A549 (cell line): ENCODE data around the gene GYS2.

Experiments
- BHLHE40 ChIP-seq: IDR thresholded peaks from 2 replicates; pipeline ENCODE4 v1.6.1; 2012; ENCODE audit warnings: low read depth, low read length, inconsistent platforms
- CHD4 ChIP-seq: fragments of 200-600 bp; sonication (generic); IDR thresholded peaks from 2 replicates; pipeline ENCODE4 v1.6.1; 2016; ENCODE audit warnings: antibody characterized with exemption, mild to moderate bottlenecking, borderline replicate concordance
- NR3C1 ChIP-seq: fragments of >200 bp; sonication (Bioruptor Twin); formaldehyde crosslinking; IDR thresholded peaks from 3 replicates; pipeline ENCODE4 v1.6.1; 2017
- RFX5 ChIP-seq: fragments of 450-650 bp; IDR thresholded peaks from 2 replicates; pipeline ENCODE4 v1.7.1; 2014; ENCODE audit warnings: antibody characterized with exemption, mild to moderate bottlenecking, moderate library complexity
- TF ChIP-seq, protein P1 (sequence below): IDR thresholded peaks from 2 replicates; pipeline ENCODE4 v1.6.1; 2012; ENCODE audit warnings: low read depth, borderline replicate concordance
- TF ChIP-seq, protein P2 (sequence below): fragments of >200 bp; sonication (Bioruptor Twin); formaldehyde crosslinking; IDR thresholded peaks from 3 replicates; pipeline ENCODE4 v1.5.1; 2016
- TF ChIP-seq, protein P3 (sequence below): fragments of >200 bp; sonication (Bioruptor Twin); formaldehyde crosslinking; IDR thresholded peaks from 3 replicates; pipeline ENCODE4 v1.6.1; 2016

DNA sequence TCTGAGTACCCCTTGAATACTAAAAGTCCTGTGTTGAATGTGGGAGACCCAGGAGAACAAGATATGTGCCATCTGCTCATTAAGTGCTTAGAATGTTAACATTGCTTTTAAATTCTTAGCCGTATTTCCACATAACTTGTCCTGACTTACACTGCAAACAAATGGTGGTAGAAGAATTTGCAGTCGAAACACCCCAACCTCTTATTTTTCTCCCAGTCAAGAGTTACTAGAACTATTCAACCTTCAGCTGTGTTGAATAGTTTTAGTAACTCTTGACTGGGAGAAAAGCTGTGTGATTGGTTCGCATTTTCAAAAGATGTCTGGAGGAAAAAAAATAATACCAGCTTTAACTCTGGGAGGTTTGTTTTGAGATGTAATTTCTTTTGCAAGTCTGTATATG, 86.2 kb downstream of the GYS2 start:
- no peak for TF ChIP-seq NR3C1
- TF ChIP-seq, protein P1, sequence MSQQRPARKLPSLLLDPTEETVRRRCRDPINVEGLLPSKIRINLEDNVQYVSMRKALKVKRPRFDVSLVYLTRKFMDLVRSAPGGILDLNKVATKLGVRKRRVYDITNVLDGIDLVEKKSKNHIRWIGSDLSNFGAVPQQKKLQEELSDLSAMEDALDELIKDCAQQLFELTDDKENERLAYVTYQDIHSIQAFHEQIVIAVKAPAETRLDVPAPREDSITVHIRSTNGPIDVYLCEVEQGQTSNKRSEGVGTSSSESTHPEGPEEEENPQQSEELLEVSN, result no peak
- TF ChIP-seq, protein P2, sequence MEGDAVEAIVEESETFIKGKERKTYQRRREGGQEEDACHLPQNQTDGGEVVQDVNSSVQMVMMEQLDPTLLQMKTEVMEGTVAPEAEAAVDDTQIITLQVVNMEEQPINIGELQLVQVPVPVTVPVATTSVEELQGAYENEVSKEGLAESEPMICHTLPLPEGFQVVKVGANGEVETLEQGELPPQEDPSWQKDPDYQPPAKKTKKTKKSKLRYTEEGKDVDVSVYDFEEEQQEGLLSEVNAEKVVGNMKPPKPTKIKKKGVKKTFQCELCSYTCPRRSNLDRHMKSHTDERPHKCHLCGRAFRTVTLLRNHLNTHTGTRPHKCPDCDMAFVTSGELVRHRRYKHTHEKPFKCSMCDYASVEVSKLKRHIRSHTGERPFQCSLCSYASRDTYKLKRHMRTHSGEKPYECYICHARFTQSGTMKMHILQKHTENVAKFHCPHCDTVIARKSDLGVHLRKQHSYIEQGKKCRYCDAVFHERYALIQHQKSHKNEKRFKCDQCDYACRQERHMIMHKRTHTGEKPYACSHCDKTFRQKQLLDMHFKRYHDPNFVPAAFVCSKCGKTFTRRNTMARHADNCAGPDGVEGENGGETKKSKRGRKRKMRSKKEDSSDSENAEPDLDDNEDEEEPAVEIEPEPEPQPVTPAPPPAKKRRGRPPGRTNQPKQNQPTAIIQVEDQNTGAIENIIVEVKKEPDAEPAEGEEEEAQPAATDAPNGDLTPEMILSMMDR, result no peak
- TF ChIP-seq RFX5, result no peak
- TF ChIP-seq BHLHE40, result no peak
- no peak for TF ChIP-seq CHD4
- TF ChIP-seq, protein P3, sequence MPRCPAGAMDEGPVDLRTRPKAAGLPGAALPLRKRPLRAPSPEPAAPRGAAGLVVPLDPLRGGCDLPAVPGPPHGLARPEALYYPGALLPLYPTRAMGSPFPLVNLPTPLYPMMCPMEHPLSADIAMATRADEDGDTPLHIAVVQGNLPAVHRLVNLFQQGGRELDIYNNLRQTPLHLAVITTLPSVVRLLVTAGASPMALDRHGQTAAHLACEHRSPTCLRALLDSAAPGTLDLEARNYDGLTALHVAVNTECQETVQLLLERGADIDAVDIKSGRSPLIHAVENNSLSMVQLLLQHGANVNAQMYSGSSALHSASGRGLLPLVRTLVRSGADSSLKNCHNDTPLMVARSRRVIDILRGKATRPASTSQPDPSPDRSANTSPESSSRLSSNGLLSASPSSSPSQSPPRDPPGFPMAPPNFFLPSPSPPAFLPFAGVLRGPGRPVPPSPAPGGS, result no peak
